ENCODE data around the gene BOLA3. TPM values are rescaled to one million over a fixed set of nuclear protein-coding genes. Genes with fewer than 3 reads are reported as not detected.
"Not testable (repeated sequence)": the region's sequence is repeated elsewhere in the genome, so short reads cannot be mapped to it uniquely, and the experiment has no call there.

Gene BOLA3, protein sequence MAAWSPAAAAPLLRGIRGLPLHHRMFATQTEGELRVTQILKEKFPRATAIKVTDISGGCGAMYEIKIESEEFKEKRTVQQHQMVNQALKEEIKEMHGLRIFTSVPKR
- 10 to 100 TPM; 40.4 to 45.8 TPM for total RNA-seq
- long read RNA-seq, transcript BOLA3-201 (3 exons, 444 nt): minor isoform, 7 of 21 reads
- long read RNA-seq, transcript BOLA3-202 (4 exons, 639 nt): major isoform, 11 of 21 reads
- long read RNA-seq, partial matches to known transcripts: 0 of 21 reads
- long read RNA-seq, other reads (novel, unspliced or antisense): 0 of 21 reads

DNA sequence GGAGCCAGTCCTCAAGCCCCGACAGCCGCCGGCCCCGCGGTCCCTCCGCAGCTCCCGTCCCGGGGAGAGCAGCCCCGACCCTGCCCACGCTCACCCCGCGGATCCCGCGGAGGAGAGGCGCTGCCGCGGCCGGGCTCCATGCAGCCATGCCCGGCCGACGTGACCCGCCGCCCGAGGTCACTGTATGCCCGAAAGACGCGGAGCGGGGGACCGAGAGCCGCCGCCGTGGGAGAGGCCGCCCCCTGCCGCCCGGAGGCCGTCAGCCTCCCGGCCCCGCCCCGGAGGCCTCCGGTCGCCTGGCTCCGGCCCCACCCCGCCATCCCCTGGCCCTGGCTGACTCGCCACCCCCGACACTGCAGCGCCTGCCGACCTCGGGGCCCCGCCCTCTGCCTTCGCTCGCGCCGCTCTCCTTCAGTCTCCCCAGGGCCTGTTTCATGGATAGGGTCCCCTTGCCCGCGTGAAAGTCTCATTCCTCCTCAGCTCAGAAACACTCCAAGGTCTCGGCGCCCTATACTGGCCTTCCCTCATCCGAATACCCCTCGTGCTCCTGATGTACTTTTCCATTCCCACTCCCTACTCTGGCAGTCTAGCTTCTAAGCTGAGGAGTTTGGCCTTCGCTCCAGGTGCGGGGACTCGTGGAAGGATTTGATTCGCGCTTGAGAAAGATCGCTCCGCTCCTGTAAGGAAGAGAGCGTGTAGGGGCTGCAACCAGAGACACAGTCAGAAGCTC, at the start of gene BOLA3:
TSS of gene BOLA3 (minus strand) at position 186 of the 730 bp plus-strand sequence. CDS start at position 148, 38 bp downstream.
- ATAC-seq (peak; percentile 96), DNase-seq (peak; percentile 85 to 89)
- intact Hi-C loops (cut with DNase I, micrococcal nuclease): no loop called here

- ATAC-seq (no peak), DNase-seq (no peak)
- intact Hi-C loops (cut with DNase I, micrococcal nuclease): no loop called here
Measured at GRCh38 chr2:74197049-74197448, 49.3 kb upstream of the BOLA3 start.

GRCh38 chr2:74194799-74195198, 47.1 kb upstream of the BOLA3 start:
- ATAC-seq (no peak), DNase-seq (no peak)
- intact Hi-C loops (cut with DNase I, micrococcal nuclease): no loop called here

DNA sequence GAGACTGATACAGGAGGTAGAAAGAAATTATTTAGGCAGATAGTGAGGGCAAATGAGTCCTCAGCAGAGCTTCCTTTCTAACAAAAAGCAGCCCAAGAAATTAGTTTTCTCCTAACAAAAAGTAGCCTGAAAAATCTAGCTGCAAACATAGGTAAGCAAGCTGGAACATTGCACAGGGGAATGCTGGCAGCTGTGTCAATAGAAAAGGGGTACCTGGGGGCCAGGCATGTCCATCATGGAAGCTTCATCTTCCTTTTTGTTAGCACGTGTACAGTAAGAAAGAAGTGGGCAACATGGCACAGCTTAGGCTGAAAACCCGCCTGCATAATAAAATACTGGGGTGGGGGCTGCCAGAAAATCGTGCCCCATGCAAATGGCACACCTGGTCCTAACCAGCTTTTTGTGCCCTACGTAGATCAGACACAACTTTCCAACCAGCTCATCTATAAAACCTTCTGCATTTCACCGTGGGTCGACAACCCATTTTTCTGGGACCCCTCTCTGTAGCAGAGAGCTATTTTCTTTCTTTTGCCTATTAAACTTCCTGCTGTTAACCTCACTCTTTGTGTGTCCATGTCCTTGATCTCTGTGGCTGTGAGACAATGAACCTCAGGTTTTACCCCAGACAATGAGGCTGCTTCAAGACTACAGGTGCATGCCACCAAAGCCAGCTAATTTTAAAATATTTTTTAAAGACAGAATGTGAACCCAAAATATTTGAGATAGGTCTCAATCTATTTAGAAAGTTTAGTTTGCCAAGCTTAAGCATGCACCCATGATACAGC, 44.1 kb upstream of the BOLA3 start:
- ATAC-seq (no peak), DNase-seq (no peak)
- intact Hi-C loops (cut with DNase I, micrococcal nuclease): no loop called here

DNA sequence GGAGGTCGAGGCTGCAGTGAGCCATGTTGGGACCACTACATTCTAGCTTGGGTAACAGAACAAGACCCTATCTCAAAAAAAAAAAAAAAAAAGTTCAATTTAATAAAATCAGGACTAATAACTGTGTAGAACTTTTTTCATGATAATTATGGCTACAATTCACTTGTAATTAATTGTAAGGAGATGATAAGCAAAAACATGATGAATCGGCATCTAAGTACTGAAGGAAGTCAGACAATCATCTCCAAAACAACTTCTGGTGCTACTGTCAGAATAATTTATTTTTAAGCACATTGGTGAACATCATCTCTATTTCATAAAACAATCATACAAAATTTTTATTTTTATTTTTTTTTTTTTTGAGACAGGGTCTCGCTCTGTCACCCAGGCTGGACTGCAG, 41.0 kb upstream of the BOLA3 start:
- ATAC-seq (no peak), DNase-seq (no peak)
- intact Hi-C loops (cut with DNase I, micrococcal nuclease): no loop called here

DNA sequence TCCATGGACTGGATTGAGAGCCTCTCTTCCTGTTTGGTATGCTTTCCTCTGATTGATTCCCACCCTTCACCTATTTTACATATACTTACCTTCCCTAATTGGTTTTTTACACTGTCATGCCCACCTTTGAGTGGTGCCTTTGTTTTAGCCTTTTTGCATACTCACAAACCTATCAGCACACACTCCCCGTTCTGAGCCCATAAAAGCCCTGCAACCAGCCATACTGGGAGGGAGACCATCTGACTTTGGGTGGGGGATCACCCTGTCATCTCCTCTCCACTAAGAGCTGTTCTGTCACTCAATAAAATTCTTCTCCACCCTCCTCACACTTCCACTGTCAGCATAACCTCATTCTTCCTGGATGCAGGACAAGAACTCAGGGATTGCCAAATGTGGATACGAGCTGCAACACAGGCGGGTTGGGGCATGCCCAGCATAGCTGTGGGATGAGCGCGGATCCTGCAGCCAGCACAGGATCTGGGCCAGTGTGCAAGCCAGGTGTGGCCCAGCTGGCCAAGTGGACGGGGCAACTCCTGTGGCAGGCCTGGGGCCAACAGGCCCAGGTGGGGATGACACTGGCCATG, 40.4 kb upstream of the BOLA3 start:
- DNase-seq: no peak
- ATAC-seq: no peak
- intact Hi-C loops (cut with DNase I, micrococcal nuclease): no loop called here

DNA sequence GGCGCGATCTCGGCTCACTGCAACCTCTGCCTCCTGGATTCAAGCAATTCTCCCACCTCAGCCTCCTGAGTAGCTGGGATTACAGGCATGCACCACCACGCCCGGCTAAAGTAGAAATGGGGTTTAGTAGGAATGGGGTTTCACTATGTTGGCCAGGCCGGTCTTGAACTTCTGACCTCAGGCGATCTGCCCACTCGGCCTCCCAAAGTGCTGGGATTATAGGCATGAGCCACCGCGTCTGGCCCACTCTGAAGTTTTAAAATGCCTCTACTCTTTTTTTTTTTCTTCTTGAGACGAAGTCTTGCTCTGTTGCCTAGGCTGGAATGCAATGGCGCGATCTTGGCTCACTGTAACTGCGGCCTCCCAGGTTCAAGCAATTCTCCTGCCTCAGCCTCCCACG, 39.0 kb upstream of the BOLA3 start:
- ATAC-seq; DNase-seq; intact Hi-C loops (cut with DNase I, micrococcal nuclease): not testable (repeated sequence)

DNA sequence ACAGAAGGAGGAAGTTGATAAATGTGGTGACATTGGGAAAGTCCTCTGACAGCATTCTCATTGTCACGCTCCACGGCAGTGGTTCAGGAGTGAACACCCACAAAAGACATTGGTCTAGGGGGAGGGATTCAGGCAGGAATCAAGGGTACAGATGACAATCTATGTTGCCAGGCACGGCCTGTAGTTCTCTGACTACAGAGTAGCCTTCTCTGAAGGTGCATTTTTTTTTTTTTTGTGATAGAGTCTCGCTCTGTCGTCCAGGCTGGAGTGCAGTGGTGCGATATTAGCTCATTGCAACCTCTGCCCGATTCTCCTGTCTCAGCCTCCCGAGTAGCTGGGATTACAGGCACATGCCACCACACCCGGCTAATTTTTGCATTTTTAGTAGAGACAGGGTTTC, 38.3 kb upstream of the BOLA3 start:
- intact Hi-C loops (cut with DNase I, micrococcal nuclease): no loop called here
- ATAC-seq (no peak), DNase-seq (no peak)

GRCh38 chr2:74183878-74184277, 36.2 kb upstream of the BOLA3 start:
- intact Hi-C loops (cut with DNase I, micrococcal nuclease): no loop called here
- ATAC-seq (no peak), DNase-seq (no peak)

- intact Hi-C loops (cut with DNase I, micrococcal nuclease): no loop called here
- ATAC-seq: no peak
- peak; percentile 27 to 55 for DNase-seq
Measured at GRCh38 chr2:74181739-74182138, 34.0 kb upstream of the BOLA3 start.

DNA sequence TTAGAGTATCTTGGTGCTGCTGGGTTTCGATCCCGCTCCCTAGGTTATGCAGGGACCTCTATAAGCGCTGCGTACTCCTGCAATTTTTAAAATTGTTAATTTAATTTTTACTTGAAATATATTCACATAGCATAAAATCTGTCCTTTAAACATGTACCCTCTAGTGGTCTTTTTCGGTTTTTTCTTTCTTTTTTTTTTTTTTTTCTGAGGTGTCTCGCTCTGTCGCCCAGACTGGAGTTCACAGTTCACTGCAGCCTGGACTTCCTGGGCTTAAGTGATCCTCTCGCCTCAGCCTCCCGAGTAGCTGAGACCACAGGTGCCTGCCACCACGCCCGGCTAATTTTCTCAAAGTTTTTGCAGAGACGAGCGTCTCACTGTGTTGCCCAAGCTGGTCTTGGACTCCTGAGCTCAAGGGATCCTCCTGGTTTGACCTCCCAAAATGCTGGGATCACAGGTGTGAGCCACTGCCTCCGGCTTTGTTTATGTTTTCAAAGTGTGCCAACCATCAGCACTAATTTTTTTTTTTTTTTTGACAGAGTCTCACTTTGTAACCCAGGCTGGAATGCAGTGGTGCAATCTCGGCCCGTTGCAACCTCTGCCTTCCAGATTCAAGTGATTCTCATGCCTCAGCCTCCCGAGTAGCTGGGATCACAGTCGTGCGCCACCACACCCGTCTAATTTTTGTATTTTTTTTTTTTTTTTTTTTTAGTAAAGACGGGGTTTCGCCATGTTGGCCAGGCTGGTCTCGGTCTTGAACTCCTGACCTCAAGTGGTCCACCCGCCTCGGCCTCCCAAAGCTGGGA, 31.6 kb upstream of the BOLA3 start:
- ATAC-seq (peak; percentile 26), DNase-seq (peak in 1 of 2 donors; percentile 34)
- intact Hi-C loops (cut with DNase I, micrococcal nuclease): no loop called here

DNA sequence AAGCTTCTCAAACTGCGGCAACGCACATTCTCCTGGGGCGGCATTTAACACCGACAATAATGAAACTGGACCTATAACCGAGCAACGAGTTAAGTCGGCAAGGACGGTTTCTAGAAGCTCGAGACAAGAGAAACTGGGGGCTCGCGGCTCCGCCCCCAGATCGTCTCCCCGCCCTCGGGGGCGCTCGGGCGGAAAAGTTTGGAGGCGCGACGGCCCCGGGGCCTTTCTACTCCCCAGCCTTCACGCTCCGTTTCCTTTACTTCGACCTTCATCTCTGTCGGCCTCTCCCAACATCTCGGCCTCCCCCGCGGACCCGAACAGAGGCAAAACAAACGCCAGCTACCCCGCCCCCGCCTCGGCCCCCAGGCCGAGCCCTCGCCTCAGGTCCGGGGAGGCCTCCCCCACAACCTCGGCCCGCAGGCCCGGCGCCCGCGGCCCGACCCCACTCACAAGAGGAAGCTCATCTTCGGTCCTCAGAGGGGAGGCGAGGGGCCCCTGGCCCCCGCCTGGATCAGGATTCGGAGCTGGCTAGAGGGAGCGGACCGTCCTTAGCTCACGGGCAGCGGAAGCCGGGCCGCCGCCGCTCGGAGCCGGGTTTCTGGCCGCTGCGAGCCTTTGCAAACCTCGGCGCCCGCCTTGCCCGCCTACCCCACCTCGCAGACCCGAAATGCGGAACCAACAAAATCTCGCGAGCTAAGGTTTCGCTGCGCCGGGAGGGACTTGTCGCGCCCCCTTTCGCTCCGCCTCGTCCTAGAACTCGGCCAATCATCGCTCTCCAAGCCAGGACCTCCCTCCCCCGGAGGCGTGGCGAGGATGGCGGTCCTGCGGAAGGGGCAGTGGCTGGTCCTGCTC, 30.7 kb upstream of the BOLA3 start, which contains the start of gene MOB1A:
TSS of gene MOB1A (minus strand) at position 669 of the 852 bp plus-strand sequence. CDS start at position 464, 205 bp downstream.
- DNase-seq: peak; percentile 98 to 99
- intact Hi-C loops (cut with DNase I, micrococcal nuclease): no loop called here
- ATAC-seq: peak; percentile 98

DNA sequence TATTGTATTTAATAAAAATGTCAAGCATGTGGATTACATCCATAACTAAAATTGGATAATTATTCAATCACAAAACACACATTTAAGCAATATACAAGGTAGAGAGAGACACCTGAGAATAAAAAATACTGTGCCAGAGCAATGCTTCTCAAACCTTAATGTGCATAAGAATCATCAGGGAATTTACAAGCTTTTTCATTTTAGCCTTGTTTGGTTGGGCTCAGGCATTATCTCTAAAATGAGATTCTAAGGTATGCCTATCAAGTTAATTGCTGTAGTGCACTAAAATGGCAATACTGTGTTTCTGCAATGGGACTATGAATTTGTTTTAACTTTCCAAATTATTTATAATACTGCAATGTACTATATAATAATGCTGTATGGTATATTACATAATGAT, 30.0 kb upstream of the BOLA3 start:
- ATAC-seq (no peak), DNase-seq (no peak)
- intact Hi-C loops (cut with DNase I, micrococcal nuclease): no loop called here

DNA sequence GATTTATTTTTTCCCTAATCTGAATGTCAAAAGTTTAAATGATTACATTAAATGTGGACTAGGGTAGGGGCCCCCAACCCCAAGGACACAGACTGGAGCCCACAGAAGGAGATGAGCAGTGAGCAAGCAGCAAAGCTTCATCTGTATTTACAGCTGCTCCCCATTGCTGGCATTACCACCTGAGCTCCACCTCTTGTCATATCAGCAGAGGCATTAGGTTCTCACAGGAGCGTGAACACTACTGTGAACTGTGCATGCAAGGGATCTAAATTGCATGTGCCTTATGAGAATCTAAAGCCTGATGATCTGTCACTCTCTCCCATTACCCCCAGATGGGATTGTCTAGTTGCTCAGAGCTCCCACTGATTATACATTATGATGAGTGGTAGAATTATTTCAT, 27.2 kb upstream of the BOLA3 start:
- intact Hi-C loops (cut with DNase I, micrococcal nuclease): no loop called here
- no peak for ATAC-seq
- no peak for DNase-seq

DNA sequence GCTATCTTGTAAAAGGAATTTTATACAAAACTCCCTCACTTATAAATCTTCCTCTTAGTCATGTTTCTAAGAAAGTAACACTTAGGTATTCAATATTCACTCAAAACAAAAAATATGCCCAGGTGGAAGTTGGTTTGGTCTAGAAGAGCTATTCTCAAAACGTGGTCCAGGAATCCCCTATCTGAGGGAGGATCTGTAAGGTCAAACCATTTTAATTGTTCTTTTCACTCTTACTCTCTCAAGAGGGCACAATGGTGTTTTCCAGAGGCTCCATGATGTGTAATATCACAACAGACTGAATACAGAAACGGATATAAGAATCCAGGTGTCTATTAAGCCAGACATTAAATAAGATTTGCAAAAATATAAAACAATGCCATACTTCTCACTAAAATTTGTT, 21.0 kb upstream of the BOLA3 start:
- DNase-seq (no peak), ATAC-seq (no peak)
- intact Hi-C loops (cut with DNase I, micrococcal nuclease): no loop called here

GRCh38 chr2:74164761-74165160, 17.0 kb upstream of the BOLA3 start:
- ATAC-seq (no peak), DNase-seq (no peak)
- intact Hi-C loops (cut with DNase I, micrococcal nuclease): no loop called here

DNA sequence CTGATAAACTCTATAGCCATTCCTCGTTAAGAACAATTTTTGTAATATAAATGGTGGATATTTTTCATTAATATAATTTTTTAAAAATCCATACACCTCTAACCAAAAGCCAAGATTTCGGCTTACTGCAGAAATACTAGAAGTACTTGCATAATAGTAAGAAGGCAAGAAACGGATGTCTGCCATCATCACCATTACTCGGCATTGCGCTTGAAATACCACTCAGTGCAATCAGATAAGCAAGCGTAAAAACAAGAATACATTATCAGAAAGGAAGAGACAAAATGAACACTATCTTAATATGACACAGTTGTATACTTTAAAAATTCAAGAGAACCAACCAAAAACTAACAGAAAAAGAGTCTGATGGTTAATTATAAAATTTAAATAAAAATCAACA, 15.2 kb upstream of the BOLA3 start:
- intact Hi-C loops (cut with DNase I, micrococcal nuclease): no loop called here
- DNase-seq: no peak
- ATAC-seq: no peak

- ATAC-seq: no peak
- no peak for DNase-seq
- intact Hi-C loops (cut with DNase I, micrococcal nuclease): no loop called here
Measured at GRCh38 chr2:74155830-74156229, 8.1 kb upstream of the BOLA3 start.

Data from left colon (tissue), 2 donors.